Activated naive CD8-positive, alpha-beta T cell treated with anti-CD3 and anti-CD28 coated beads, Interleukin-2, amount 10 ng/mL, durations not matched to agents 7 days and 5 days (primary cell): ENCODE results near the gene ERAL1. TPM values are rescaled to one million over a fixed set of nuclear protein-coding genes. Genes with fewer than 3 reads are reported as not detected.

Experiments used
- ATAC-seq: fragments of 150-1000 bp; cut with Tn5 transposase; one replicate; pipeline ENCODE4 v1.10.0; 2021; ENCODE audit warnings: low read depth, moderate library complexity
- POLR2A ChIA-PET: fragments of 350-600 bp; sonication (Branson Sonifier 250); formaldehyde crosslinking; loops from one replicate; lab custom pipeline; 2021; ENCODE audit warnings: antibody characterized with exemption; lab: Charles Lee
- DNase-seq: peaks from one replicate; pipeline ENCODE4 v3.0.0; 2021
- H3K27ac Mint-ChIP-seq: one replicate; pipeline ENCODE4 v1.8.0; 2022; ENCODE audit warnings: mild to moderate bottlenecking, mixed read lengths
- H3K27me3 Mint-ChIP-seq: one replicate; pipeline ENCODE4 v1.8.0; 2022; ENCODE audit warnings: mild to moderate bottlenecking, moderate library complexity, mixed read lengths
- H3K36me3 Mint-ChIP-seq: one replicate; pipeline ENCODE4 v1.8.0; 2021; ENCODE audit warnings: mild to moderate bottlenecking, mixed read lengths
- H3K4me1 Mint-ChIP-seq: one replicate; pipeline ENCODE4 v1.8.0; 2021; ENCODE audit warnings: mixed read lengths
- H3K4me3 Mint-ChIP-seq: one replicate; pipeline ENCODE4 v1.8.0; 2022; ENCODE audit warnings: mild to moderate bottlenecking, moderate library complexity, mixed read lengths
- H3K9me3 Mint-ChIP-seq: one replicate; pipeline ENCODE4 v1.8.0; 2021; ENCODE audit warnings: mixed read lengths
- total RNA-seq, 2 experiments: library from RNA; stranded (reverse); gene quantifications; one replicate each; pipeline ENCODE4 v1.2.3, GENCODE V29; 2021

Gene ERAL1
- total RNA-seq: 10 to 100 TPM; 34.3 to 37.6 TPM

- POLR2A ChIA-PET: interaction anchor here (1.0 kb wide), 1 partner anchor 44 kb away, joined by 3 read pairs; no protein-coding TSS in a partner anchor
- Mint-ChIP-seq H3K36me3 (peaks cover 7% of the 10 kb centered on the region), H3K4me1 (peaks cover 14% of the 10 kb centered on the region), H3K4me3 (peak within 1 kb of the TSS; percentile 92), H3K27me3 (no peaks in the 10 kb centered on the region), H3K9me3 (no peaks in the 10 kb centered on the region), H3K27ac (peak within 1 kb of the TSS; percentile 86)
- DNase-seq (peak; percentile 84), ATAC-seq (peak; percentile 100)
These were observed at the start of gene ERAL1 for GRCh38 chr17:28854457-28855335. Gene ERAL1, plus strand, starts transcription at chr17:28855016. Its CDS starts 19 bp downstream, at chr17:28855035.

GRCh38 chr17:28807925-28808634, 46.7 kb upstream of the ERAL1 start:
- H3K9me3 Mint-ChIP-seq: no peaks in the 10 kb centered on the region
- H3K4me1 Mint-ChIP-seq: peaks cover 18% of the 10 kb centered on the region
- POLR2A ChIA-PET: no interaction called here
- H3K4me3 Mint-ChIP-seq: no peak overlapping the region
- peaks cover 6% of the 10 kb centered on the region for H3K36me3 Mint-ChIP-seq
- ATAC-seq (no peak), DNase-seq (no peak)
- no peak overlapping the region for H3K27ac Mint-ChIP-seq
- H3K27me3 Mint-ChIP-seq: no peaks in the 10 kb centered on the region

- Mint-ChIP-seq H3K36me3 (peaks cover 3% of the 10 kb centered on the region), H3K9me3 (no peaks in the 10 kb centered on the region), H3K4me3 (no peak overlapping the region), H3K4me1 (peaks cover 19% of the 10 kb centered on the region), H3K27ac (no peak overlapping the region), H3K27me3 (no peaks in the 10 kb centered on the region)
- no peak for DNase-seq
- POLR2A ChIA-PET: interaction anchor here (1.2 to 1.4 kb wide), 2 partner anchors 31 to 83 kb away, joined by 3 read pairs; no protein-coding TSS in a partner anchor
- no peak for ATAC-seq
These were observed 44.4 kb upstream of the ERAL1 start for GRCh38 chr17:28810437-28810836.

DNA sequence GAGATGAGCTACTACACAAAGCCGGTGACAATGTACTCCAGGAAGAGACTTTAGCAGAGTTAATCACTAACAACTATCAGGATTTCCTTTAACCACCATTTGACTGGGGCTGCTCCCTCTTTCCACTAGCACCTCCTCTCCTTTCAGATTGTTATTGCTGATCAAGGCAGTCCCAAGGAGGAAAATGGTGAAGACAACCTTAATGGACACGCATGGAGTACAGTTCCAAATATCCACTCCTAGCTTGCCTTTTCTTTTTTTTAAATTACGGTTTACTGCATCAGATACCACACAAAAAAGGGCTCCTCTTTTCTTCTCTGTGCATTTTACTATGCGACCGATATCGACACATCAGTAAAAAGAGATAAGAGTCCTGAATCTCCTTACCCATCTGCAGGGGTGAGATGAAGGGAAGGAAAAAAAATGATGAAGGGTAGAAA, 43.1 kb upstream of the ERAL1 start:
- DNase-seq (no peak), ATAC-seq (no peak)
- POLR2A ChIA-PET: interaction anchor here (0.5 to 1.5 kb wide), 8 partner anchors 10 to 470 kb away, joined by 3 to 6 read pairs (median 4); no protein-coding TSS in a partner anchor
- no peaks in the 10 kb centered on the region for H3K36me3 Mint-ChIP-seq
- H3K27me3 Mint-ChIP-seq: no peaks in the 10 kb centered on the region
- H3K9me3 Mint-ChIP-seq: no peaks in the 10 kb centered on the region
- H3K27ac Mint-ChIP-seq: peak overlapping the region; percentile 77
- H3K4me3 Mint-ChIP-seq: peak overlapping the region; percentile 88
- peaks cover 24% of the 10 kb centered on the region for H3K4me1 Mint-ChIP-seq

DNA sequence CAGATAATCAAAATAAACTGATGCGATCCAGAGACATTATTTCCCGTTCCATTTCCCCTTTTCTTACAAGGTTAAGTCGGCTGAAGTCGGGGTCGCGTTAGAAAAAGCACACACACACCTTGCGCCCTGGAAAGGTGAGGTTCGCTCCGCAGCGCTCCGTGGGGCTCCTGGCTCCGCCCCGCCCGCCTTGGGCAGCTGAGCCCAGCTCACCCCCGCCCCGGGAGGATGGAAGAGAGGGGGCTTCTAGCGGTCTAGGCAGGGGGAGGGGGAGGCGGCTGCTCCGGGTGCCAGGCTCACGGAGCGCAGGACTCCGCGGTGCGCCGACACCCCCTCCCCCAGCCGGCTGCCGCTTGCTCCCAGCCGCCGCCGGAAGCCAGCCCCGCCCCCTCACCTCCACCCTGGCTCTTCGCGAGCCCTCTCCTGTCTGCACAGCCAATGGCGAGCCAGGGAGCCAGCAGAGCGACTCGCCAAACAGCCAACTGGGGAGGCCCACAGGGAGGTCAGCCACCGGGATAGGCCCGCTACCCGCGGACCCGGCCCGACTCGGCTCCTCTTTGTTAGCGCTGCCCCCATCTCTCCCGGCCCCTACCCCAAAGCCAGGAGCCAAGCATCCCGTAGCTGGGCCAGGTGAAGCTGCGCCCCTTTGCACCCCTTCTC, 42.6 kb upstream of the ERAL1 start:
- POLR2A ChIA-PET: interaction anchor here (0.5 to 1.5 kb wide), 6 partner anchors 11 to 469 kb away, joined by 3 to 6 read pairs (median 4); no protein-coding TSS in a partner anchor
- peaks cover 25% of the 10 kb centered on the region for H3K4me1 Mint-ChIP-seq
- H3K27me3 Mint-ChIP-seq: no peaks in the 10 kb centered on the region
- ATAC-seq: peak; percentile 100
- peak; percentile 95 for DNase-seq
- H3K27ac Mint-ChIP-seq: peak overlapping the region; percentile 88
- H3K9me3 Mint-ChIP-seq: no peaks in the 10 kb centered on the region
- no peaks in the 10 kb centered on the region for H3K36me3 Mint-ChIP-seq
- peak overlapping the region; percentile 89 for H3K4me3 Mint-ChIP-seq

DNA sequence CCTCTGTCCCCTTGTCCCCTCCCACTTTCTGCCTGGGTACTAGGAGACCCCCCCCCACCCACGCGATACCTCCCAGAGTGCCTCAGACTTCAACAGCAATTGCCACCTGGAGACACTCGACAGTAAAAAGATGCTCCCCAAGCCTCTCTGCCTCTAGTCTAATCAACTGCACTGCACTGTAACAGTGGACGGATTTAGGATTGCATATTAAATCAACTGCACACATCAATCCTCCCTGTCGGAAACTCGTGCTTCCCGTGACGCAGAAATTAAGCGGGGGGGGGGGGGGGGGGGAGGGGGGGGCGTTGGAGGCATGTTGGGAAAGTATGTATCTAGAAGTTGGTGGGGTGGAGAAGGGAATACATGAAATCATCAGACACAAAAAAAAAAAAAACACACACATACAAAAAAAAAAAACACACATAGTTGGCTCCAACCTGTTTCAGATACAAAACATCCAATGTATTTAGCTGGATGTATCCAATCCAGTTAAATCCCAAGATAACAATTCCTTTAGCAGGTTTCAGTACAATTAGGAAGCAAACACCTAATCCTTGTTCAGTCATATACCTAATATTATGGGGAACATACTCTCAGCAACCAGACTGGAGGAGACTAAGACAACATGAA, 42.0 kb upstream of the ERAL1 start:
- H3K4me3 Mint-ChIP-seq: peak overlapping the region; percentile 89
- peak overlapping the region; percentile 88 for H3K27ac Mint-ChIP-seq
- ATAC-seq (peak; percentile 44), DNase-seq (no peak)
- no peaks in the 10 kb centered on the region for H3K27me3 Mint-ChIP-seq
- POLR2A ChIA-PET: interaction anchor here (0.6 to 1.5 kb wide), 3 partner anchors 50 to 312 kb away, joined by 3 to 5 read pairs (median 4); no protein-coding TSS in a partner anchor
- no peaks in the 10 kb centered on the region for H3K9me3 Mint-ChIP-seq
- peaks cover 25% of the 10 kb centered on the region for H3K4me1 Mint-ChIP-seq
- H3K36me3 Mint-ChIP-seq: no peaks in the 10 kb centered on the region

DNA sequence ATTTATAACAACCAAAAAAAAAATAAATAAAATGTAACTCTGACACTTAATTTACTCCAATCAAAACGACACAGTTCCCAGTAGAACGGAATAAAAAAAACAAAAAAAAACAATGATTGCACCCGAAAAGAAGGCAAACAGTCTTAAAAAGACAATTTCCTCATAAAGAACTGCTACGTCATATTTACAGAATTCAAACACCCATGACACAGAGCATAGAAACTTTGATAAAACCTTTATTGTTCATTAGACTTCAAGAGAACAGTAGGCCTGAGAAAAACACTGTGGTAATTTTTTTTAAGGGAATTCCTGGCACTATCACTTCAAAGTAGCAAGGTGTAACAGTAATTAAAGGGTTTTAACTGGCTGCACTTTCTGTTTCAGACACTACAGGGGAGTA, 38.3 kb upstream of the ERAL1 start:
- Mint-ChIP-seq H3K4me1 (peaks cover 15% of the 10 kb centered on the region), H3K9me3 (no peaks in the 10 kb centered on the region), H3K27ac (no peak overlapping the region), H3K36me3 (no peaks in the 10 kb centered on the region), H3K4me3 (no peak overlapping the region), H3K27me3 (no peaks in the 10 kb centered on the region)
- DNase-seq: no peak
- no peak for ATAC-seq
- POLR2A ChIA-PET: no interaction called here

- no peak for DNase-seq
- no peaks in the 10 kb centered on the region for H3K9me3 Mint-ChIP-seq
- POLR2A ChIA-PET: no interaction called here
These were observed 36.0 kb upstream of the ERAL1 start for GRCh38 chr17:28818819-28819221.

GRCh38 chr17:28819582-28819981, 35.2 kb upstream of the ERAL1 start:
- H3K9me3 Mint-ChIP-seq: no peaks in the 10 kb centered on the region
- H3K4me3 Mint-ChIP-seq: no peak overlapping the region
- no peak for ATAC-seq
- no peaks in the 10 kb centered on the region for H3K27me3 Mint-ChIP-seq
- DNase-seq: no peak
- H3K36me3 Mint-ChIP-seq: peaks cover 3% of the 10 kb centered on the region
- POLR2A ChIA-PET: no interaction called here
- no peak overlapping the region for H3K27ac Mint-ChIP-seq
- peaks cover 8% of the 10 kb centered on the region for H3K4me1 Mint-ChIP-seq

More at GRCh38 chr17:28818819-28819221, 36.0 kb upstream of the ERAL1 start:
- ATAC-seq: no peak
- Mint-ChIP-seq H3K4me3 (no peak overlapping the region), H3K36me3 (no peaks in the 10 kb centered on the region), H3K4me1 (peaks cover 6% of the 10 kb centered on the region), H3K27ac (no peak overlapping the region), H3K27me3 (no peaks in the 10 kb centered on the region)

GRCh38 chr17:28827672-28828071, 27.1 kb upstream of the ERAL1 start:
- POLR2A ChIA-PET: no interaction called here
- no peak for ATAC-seq
- H3K27ac Mint-ChIP-seq: no peak overlapping the region
- H3K9me3 Mint-ChIP-seq: no peaks in the 10 kb centered on the region
- no peak for DNase-seq
- peaks cover 11% of the 10 kb centered on the region for H3K4me1 Mint-ChIP-seq
- H3K4me3 Mint-ChIP-seq: no peak overlapping the region
- peaks cover 21% of the 10 kb centered on the region for H3K36me3 Mint-ChIP-seq
- H3K27me3 Mint-ChIP-seq: no peaks in the 10 kb centered on the region

DNA sequence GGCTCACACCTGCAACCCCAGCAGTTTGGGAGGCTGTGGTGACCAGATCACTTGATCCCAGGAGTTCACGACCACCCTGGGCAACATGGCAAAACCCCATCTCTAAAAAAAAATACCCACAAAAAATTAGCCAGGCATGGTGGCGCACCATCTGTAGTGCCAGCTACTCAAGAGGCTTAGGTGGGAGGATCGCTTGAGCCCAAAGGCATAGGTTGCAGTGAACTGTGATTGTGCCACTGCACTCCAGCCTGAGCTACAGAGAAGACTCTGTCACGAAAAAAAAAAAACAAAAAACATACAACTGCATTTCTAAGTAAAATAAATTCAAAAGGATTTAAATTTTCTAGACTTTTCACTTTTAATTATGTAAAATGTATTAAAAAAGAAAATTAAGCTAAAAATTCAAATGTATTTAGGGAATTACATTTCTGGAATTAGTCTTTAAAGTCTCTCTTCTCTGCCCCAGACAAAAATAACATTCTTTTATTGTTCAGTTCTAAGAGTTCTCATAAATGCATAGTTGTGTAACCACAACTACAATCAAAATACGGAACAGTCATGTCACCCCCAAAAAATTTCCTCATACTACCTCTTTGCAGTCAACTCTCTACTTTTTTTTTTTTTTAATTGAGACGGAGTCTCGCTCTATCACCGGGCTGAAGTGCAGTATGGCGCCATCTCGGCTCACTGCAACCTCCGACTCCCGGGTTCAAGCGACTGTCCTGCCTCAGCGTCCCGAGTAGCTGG, 26.3 kb upstream of the ERAL1 start:
- Mint-ChIP-seq H3K9me3 (no peaks in the 10 kb centered on the region), H3K27me3 (no peaks in the 10 kb centered on the region), H3K36me3 (peaks cover 21% of the 10 kb centered on the region), H3K4me1 (peaks cover 11% of the 10 kb centered on the region), H3K27ac (no peak overlapping the region), H3K4me3 (no peak overlapping the region)
- DNase-seq (no peak), ATAC-seq (no peak)
- POLR2A ChIA-PET: no interaction called here

- Mint-ChIP-seq H3K4me3 (no peak overlapping the region), H3K36me3 (peaks cover 21% of the 10 kb centered on the region), H3K27me3 (no peaks in the 10 kb centered on the region), H3K4me1 (peaks cover 12% of the 10 kb centered on the region), H3K27ac (no peak overlapping the region), H3K9me3 (no peaks in the 10 kb centered on the region)
- DNase-seq (no peak), ATAC-seq (no peak)
- POLR2A ChIA-PET: interaction anchor here (0.6 kb wide), 1 partner anchor 56 kb away, joined by 3 read pairs; no protein-coding TSS in a partner anchor
These were observed 20.4 kb upstream of the ERAL1 start for GRCh38 chr17:28834420-28834819.
